ENCODE measurements around the gene CALB2.

CALB2 gene

DNA sequence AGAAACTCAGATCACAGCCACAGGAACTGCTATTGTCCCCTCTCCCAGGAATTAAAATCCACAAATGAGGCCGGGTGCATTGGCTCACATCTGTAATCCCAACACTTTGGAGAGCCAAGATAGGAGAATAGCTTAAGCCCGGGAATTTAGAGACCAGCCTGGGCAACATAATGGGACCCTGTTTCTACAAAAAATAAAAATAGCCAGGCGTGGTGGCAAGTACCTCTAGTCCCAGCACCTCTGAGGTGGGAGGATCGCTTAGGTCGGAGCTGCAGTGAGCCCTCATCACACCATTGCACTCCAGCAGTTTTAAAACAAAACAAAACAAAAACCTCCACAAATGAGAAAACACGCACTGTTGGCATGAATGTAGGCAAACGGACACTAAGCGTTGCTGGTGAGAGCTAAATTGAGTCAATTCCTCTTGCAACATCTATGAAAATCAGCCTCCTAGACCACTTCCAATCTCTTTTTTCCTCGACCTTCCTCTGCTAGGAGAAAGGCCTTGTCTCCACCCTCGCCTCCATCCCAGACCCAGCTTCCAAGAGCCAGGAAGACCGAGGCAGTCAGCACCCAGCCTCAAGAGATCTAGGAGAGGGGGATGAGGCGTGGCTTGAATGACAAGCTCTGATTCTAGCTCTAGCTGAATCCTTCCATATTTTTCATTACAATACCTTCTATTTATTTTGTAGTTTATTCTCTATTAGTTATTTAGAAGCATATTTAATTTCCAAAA is 68.5 kb downstream of the CALB2 start:
- no peak for DNase-seq (ENCODE audit: low read depth)

DNA sequence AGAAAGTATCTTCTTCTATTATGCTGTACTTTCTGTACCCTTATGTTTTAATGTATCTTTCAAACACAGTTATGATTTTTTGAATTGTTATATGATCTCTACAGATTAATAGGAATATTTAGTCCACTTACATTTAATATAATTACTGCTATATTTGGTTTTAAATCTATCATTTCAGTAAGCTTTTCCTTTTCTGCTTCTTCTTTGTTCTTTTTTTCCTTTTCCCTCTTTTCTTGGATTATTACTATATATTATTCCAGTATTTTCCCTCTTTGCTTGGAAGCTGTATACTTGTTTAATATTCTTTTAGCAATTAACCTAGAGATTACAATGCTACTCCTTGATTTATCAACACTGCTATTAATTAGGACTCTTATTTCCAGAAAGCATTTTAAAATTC is 69.9 kb downstream of the CALB2 start:
- DNase-seq (ENCODE audit: low read depth), result no peak

DNA sequence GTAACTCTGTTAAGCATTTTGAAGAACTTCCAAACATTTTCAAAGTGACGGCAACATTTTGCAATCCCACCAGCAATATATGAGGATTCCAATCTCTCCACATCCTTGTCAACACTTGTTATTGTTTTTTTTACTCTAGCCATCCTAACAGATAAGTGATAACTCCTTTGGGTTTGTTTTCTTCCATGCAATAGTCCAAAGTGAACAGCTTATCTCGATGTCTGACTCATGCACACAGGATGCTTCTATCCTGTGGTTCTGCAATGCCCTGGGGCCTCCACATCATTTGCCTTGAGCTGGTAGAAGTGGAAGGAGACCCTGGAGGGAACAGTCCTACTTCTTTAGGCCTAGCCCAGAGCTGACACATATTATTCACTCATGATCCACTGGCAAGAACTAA is 70.4 kb downstream of the CALB2 start:
- DNase-seq (ENCODE audit: low read depth), result no peak

DNA sequence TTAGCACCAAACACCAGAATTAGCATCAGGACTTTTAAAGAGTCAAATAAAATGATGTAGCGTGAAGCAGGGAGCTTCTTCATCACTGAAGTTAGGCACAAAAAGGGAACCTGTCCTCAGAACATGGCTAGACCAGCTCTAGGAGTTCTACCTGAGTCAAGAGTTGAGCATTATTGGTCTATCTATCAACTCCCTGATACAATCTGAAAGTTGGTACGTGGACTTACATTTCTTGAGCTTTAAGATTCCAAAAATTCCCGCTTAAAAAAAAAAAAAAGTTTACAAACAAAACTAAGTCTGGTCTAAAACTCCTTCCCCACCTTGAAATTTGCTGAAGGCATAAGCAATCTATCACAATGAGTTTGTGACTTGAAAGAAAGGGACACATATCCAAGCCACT is 71.1 kb downstream of the CALB2 start:
- DNase-seq (ENCODE audit: low read depth), result no peak

DNA sequence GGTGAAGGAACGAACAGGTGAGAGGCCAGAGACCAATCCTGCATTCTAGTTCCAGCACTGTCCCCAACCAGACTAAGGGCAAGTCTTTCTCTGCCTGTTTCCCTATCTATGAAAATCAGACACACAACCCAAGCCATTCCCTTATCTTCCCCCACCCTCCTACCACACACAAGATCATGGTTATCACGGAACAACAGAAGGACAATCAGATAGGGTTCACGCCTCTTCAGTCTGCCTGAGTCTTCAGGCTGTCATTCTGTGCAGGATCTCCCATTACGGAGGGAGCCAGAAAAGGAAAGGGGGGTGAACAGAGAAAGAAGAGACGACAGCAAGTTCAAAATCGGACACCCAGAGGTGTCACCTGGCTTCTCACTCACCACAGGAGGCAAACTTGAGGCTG is 72.2 kb downstream of the CALB2 start:
- no peak for DNase-seq (ENCODE audit: low read depth)

DNA sequence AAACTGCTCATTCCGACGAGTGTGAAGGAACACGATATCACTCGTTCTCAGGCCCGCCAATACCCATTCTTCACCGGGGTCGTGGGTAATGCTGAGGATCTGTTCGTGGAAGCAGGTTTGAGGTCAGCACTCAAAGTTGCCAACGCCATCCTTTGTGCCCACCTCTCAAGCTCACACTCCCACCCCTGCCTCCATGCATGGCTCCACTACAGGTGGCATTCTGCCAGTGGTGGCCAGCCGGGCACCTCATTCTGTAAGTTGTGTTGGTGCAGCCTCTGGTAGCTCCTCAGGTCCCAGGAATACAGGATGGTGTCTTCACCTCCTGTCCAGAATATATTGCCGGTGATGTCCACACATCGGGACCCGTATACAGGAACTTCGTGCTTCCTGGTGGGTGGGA is 72.7 kb downstream of the CALB2 start:
- no peak for DNase-seq (ENCODE audit: low read depth)

DNA sequence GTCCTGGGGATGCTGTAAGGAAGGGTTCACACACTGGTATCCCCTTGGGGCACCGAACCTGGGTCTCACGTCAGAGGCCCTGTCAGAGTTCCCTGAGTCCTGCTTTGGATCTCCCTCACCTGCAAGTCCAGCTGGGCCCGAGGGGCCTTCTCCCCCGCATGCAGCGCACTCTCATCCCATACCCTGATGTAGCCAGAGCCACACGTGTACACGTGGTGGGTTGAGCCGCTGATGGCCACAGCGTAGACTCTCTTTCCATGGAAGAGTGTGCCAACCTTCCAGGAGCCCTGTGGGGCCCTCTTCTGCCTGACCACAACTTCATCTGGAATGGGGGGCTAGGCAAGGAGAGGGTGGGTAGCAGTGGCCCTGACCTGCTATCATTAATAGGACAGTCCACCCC is 73.5 kb downstream of the CALB2 start:
- DNase-seq (ENCODE audit: low read depth), result no peak

DNA sequence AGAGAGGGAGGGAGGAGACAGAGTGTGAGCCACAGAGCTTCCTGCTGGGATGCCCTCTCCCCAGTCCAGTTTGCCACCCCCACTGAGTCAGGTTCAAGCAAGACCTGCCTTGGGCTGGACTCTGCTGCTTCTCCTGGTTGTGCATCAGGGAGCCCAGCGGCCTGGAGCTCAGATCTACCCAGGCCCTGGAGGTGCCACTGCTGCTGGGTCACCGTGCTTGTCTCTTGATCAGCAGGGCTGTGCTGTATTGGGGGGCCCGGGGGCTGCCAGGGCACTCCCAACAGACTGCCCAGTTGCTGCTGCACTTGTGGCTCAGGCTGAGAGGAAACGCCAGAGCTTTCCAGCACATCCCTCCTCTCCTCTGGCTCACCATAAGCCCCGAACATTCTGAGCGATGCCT is 74.4 kb downstream of the CALB2 start:
- DNase-seq (ENCODE audit: low read depth), result no peak

DNA sequence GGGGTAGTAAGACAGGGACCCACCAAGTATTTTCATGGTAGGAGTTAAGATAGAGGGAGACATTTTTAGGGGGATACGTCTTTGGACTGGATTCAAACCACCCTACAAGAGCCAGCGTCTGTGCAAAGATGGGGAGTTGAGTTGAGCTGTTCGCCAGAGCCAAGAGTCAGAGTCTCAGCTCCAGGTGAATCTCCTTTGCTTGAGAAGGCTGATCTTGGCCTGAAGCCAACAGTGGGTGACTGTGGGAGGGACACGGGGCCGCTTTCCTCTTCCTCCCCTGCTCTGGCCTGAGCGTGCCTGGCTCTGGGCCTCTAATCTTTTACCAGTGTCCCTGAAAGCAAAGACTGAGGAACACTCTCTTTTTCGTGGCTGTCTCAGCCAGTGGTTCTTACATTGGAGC is 78.0 kb downstream of the CALB2 start:
- no peak for DNase-seq (ENCODE audit: low read depth)

DNA sequence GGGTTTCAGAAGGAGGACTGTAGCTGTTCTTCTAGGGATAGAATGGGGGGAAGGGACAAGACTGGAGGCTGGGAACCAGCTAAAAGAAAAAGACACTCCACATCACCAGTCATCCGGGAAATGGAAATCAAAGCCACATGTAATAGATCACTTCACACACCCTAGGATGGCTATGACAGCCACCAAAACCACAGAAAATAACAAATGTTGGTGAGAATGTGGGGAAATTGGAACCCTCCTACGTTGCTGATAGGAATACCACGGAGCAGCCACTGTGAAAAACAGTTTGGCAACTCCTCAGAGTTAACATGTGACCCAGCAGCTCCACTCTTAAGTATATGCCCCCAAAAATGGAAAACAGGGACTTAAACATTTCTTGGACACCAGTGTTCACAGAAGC is 81.0 kb downstream of the CALB2 start:
- DNase-seq (ENCODE audit: low read depth), result no peak

Measured in activated T-helper 1 cell treated with Interleukin-2 at 50 U/mL for 16 hours (primary cell).